Endothelial cell of umbilical vein (primary cell): ENCODE results near the gene CCDC197. TPM values are rescaled to one million over a fixed set of nuclear protein-coding genes. Genes with fewer than 3 reads are reported as not detected.

Source experiments
- BruUV-seq: library from RNA; stranded (reverse); fragments of 400-500 nt; replicated peaks from 2 replicates; lab custom pipeline; 2021; lab: Mats Ljungman, UMichigan
- CTCF ChIA-PET: fragments of 300-600, 350-600 bp; sonication (Branson Sonifier 250); formaldehyde crosslinking; loops from one replicate; lab custom pipeline; 2021; ENCODE audit warnings: antibody characterized with exemption, inconsistent platforms; lab: Charles Lee
- POLR2A ChIA-PET: fragments of 300-600, 350-600 bp; sonication (Branson Sonifier 250); formaldehyde crosslinking; loops from one replicate; lab custom pipeline; 2021; ENCODE audit warnings: antibody characterized with exemption, inconsistent platforms; lab: Charles Lee
- DNase-seq: peaks from one replicate; pipeline ENCODE4 v3.0.0-alpha.2; 2011; ENCODE audit warnings: low read depth, low spot score
- FAIRE-seq: peaks from 2 replicates; lab custom pipeline; 2011; peaks lifted over from hg19 to GRCh38; lab: Jason Lieb, UNC
- H2AFZ ChIP-seq: 2 replicates; pipeline ENCODE4 v1.6.0; 2012; ENCODE audit warnings: low read depth, low read length, control low read depth, inconsistent platforms
- H3K27ac ChIP-seq: 2 replicates; pipeline ENCODE4 v1.5.1; 2011; ENCODE audit warnings: low read depth, mild to moderate bottlenecking, control low read depth, low read length, moderate library complexity; ENCODE audit not compliant: insufficient read depth
- H3K27me3 ChIP-seq, 2 experiments: 2 replicates each; pipeline versions ENCODE4 v1.6.0 to v1.6.1; 2011; ENCODE audit warnings: low read length in 2 of 2, mixed read lengths in 1 of 2; ENCODE audit not compliant: control insufficient read depth in 2 of 2, insufficient read depth in 2 of 2
- H3K36me3 ChIP-seq, 2 experiments: 2 replicates in 1 of 2; 3 replicates in 1 of 2; pipeline ENCODE4 v1.5.1; 2011; ENCODE audit warnings: low read length in 2 of 2, mild to moderate bottlenecking in 1 of 2, moderate library complexity in 1 of 2; ENCODE audit not compliant: control insufficient read depth in 2 of 2, insufficient read depth in 2 of 2; ENCODE audit errors: extremely low read depth in 1 of 2
- H3K4me1 ChIP-seq: 3 replicates; pipeline ENCODE4 v1.5.1; 2011; ENCODE audit warnings: mild to moderate bottlenecking, low read length; ENCODE audit not compliant: control insufficient read depth, insufficient read depth; ENCODE audit errors: extremely low read depth
- H3K4me2 ChIP-seq: 2 replicates; pipeline ENCODE4 v1.6.1; 2011; ENCODE audit warnings: low read length, control low read depth, mixed read lengths; ENCODE audit not compliant: insufficient read depth
- H3K4me3 ChIP-seq, 3 experiments: fragments of 200-600 bp in 1 of 3; sonication (generic), shearing (Covaris generic) in 1 of 3; replicated peaks in 1 of 3; 2 replicates each; pipeline ENCODE4 v1.5.1; 2011 to 2016; ENCODE audit warnings: control low read depth in 3 of 3, low read length in 3 of 3, mild to moderate bottlenecking in 2 of 3, inconsistent platforms in 1 of 3, low read depth in 1 of 3, moderate library complexity in 1 of 3; ENCODE audit not compliant: insufficient read depth in 1 of 3
- H3K79me2 ChIP-seq: 2 replicates; pipeline ENCODE4 v1.6.0; 2012; ENCODE audit warnings: low read length, inconsistent platforms; ENCODE audit not compliant: control insufficient read depth, insufficient read depth
- H3K9ac ChIP-seq: replicated peaks from 2 replicates; pipeline ENCODE3; 2011; ENCODE audit warnings: low read length, control low read depth; ENCODE audit not compliant: insufficient read depth; ENCODE audit errors: extremely low read depth
- H3K9me1 ChIP-seq: replicated peaks from 3 replicates; pipeline ENCODE4 v1.6.0; 2011; ENCODE audit warnings: mild to moderate bottlenecking, low read length; ENCODE audit not compliant: control insufficient read depth, insufficient read depth; ENCODE audit errors: extremely low read depth
- H3K9me3 ChIP-seq: replicated peaks from 2 replicates; pipeline ENCODE4 v1.5.1; 2012; ENCODE audit warnings: low read length, inconsistent platforms; ENCODE audit not compliant: control insufficient read depth, insufficient read depth
- H4K20me1 ChIP-seq: replicated peaks from 2 replicates; pipeline ENCODE3; 2011; ENCODE audit warnings: mild to moderate bottlenecking, low read length; ENCODE audit not compliant: control insufficient read depth, insufficient read depth; ENCODE audit errors: extremely low read depth
- CTCF ChIP-seq, 2 donors: IDR thresholded peaks; 1 replicate in 1 of 2; 2 replicates in 1 of 2; pipeline ENCODE4 v1.5.1; 2011; ENCODE audit warnings: low read length in 2 of 2, mild to moderate bottlenecking in 2 of 2, moderate library complexity in 2 of 2, control low read depth in 1 of 2, inconsistent platforms in 1 of 2, low read depth in 1 of 2; ENCODE audit not compliant: insufficient read depth in 1 of 2; ENCODE audit errors: extremely low read depth in 1 of 2
- EZH2 ChIP-seq: IDR thresholded peaks from 2 replicates; pipeline ENCODE4 v1.6.1; 2012; ENCODE audit warnings: borderline replicate concordance, low read depth, mild to moderate bottlenecking, moderate library complexity, low read length, inconsistent platforms; ENCODE audit not compliant: severe bottlenecking
- FOS ChIP-seq: IDR thresholded peaks from 2 replicates; pipeline ENCODE4 v1.6.1; 2011; ENCODE audit warnings: mild to moderate bottlenecking, low read length, moderate library complexity, borderline replicate concordance; ENCODE audit not compliant: insufficient read depth
- GATA2 ChIP-seq: IDR thresholded peaks from 2 replicates; pipeline ENCODE4 v1.7.0; 2011; ENCODE audit warnings: low read depth, mild to moderate bottlenecking, moderate library complexity, mixed read lengths, low read length; ENCODE audit not compliant: insufficient read length, insufficient read depth
- JUN ChIP-seq: IDR thresholded peaks from 2 replicates; pipeline ENCODE4 v1.6.1; 2011; ENCODE audit warnings: borderline replicate concordance, low read depth; ENCODE audit not compliant: insufficient read length, insufficient read depth
- MAX ChIP-seq: IDR thresholded peaks from 2 replicates; pipeline ENCODE4 v1.6.1; 2011; ENCODE audit not compliant: insufficient read depth, insufficient read length
- MYC ChIP-seq: IDR thresholded peaks from one replicate; pipeline ENCODE4 v1.6.1; 2011; ENCODE audit warnings: mild to moderate bottlenecking, low read depth, low read length
- POLR2A ChIP-seq: IDR thresholded peaks from 2 replicates; pipeline ENCODE4 v1.6.1; 2012; ENCODE audit warnings: low read depth, mild to moderate bottlenecking, control low read depth, low read length
- POLR2AphosphoS5 ChIP-seq: IDR thresholded peaks from 2 replicates; pipeline ENCODE4 v1.6.1; 2012; ENCODE audit warnings: low read depth, mild to moderate bottlenecking, control low read depth, low read length, moderate library complexity; ENCODE audit not compliant: insufficient read depth
- dilution Hi-C: fragments of 300-500 bp; cut with MboI; formaldehyde crosslinking; loops from one replicate; pipeline ENCODE4 v1.15.0; 2019; ENCODE audit warnings: low sequenced_read_pairs; ENCODE audit not compliant: extremely low pct_ligation_motif_present
- intact Hi-C: fragments of 100-400 bp; cut with micrococcal nuclease; formaldehyde crosslinking; loops from one replicate; pipeline ENCODE4 v1.10.0; 2022
- polyA plus RNA-seq, 4 experiments: library from polyadenylated mRNA; depleted of rRNA in 3 of 4; stranded (reverse) in 3 of 4; unstranded in 1 of 4; fragments of >200 nt; gene quantifications; 2 replicates each; pipeline versions ENCODE4 v1.2.1 to v1.2.3, GENCODE V29; 2011 to 2012; ENCODE audit warnings: missing spikeins in 1 of 4
- total RNA-seq: library from RNA; stranded (reverse); gene quantifications from 2 replicates; pipeline ENCODE4 v1.2.3, GENCODE V29; 2021

Gene CCDC197
- total and polyA plus RNA-seq, 2 donors (not counting 3 experiments of a cell fraction or from before 2014, with no cell fraction given) = not detected

- ChIA-PET POLR2A (no interaction called here), CTCF (interaction anchor here (0.8 to 7.1 kb wide), 3 partner anchors 9 to 18 kb away, joined by 3 to 60 read pairs (median 4); no protein-coding TSS in a partner anchor)
- FAIRE-seq (no peak), DNase-seq (no peak)
- no peak for TF ChIP-seq CTCF (IDR thresholded peaks at IDR 0.05; ENCODE audit: extremely low read depth in 1 of 2, insufficient read depth in 1 of 2, low read depth in 1 of 2, low read length in 2 of 2)
- TF ChIP-seq POLR2A = no peak
- TF ChIP-seq MYC = no peak
- no peak for TF ChIP-seq EZH2
- no peak for TF ChIP-seq POLR2AphosphoS5
- TF ChIP-seq GATA2 = no peak
- no peak for TF ChIP-seq FOS
- no peak for TF ChIP-seq JUN
- TF ChIP-seq MAX = no peak
- Histone ChIP-seq H3K9me1 (no peaks in the 10 kb centered on the region), H3K36me3 (no peaks in the 10 kb centered on the region), H3K27me3 (no peaks in the 10 kb centered on the region), H3K9ac (no peak overlapping the region), H3K4me3 (no peak overlapping the region), H3K79me2 (no peaks in the 10 kb centered on the region), H2AFZ (no peak overlapping the region), H3K4me2 (no peak overlapping the region), H3K9me3 (no peaks in the 10 kb centered on the region), H3K4me1 (no peaks in the 10 kb centered on the region), H4K20me1 (no peaks in the 10 kb centered on the region), H3K27ac (no peak overlapping the region)
- dilution Hi-C loops = no loop called here
- intact Hi-C loops = no loop called here
- no TSS peak for BruUV-seq
Measured at GRCh38 chr14:93954900-93955849, 41.9 kb upstream of the CCDC197 start.
